HepG2 (cell line): ENCODE measurements around the gene GCLC.

Experiments
- CTCF ChIP-seq: sonication (generic); formaldehyde crosslinking; IDR thresholded peaks from 2 replicates; pipeline ENCODE4 v1.5.0; 2020; ENCODE audit warnings: mild to moderate bottlenecking, missing genetic modification reagents, moderate library complexity
- ESRRA ChIP-seq: sonication (generic); formaldehyde crosslinking; IDR thresholded peaks from 2 replicates; pipeline ENCODE4 v1.5.1; 2020; ENCODE audit warnings: mild to moderate bottlenecking, low read depth, missing genetic modification reagents
- KDM5A ChIP-seq: fragments of 200-600 bp; sonication (generic); IDR thresholded peaks from 2 replicates; pipeline ENCODE4 v1.7.0; 2018; ENCODE audit warnings: antibody characterized with exemption, mild to moderate bottlenecking, low read length, borderline replicate concordance
- POLR2A ChIP-seq, 2 experiments: IDR thresholded peaks; 2 replicates each; pipeline ENCODE4 v1.6.1; 2011; ENCODE audit warnings: low read depth in 2 of 2, low read length in 2 of 2, mild to moderate bottlenecking in 1 of 2, moderate library complexity in 1 of 2; ENCODE audit not compliant: insufficient read depth in 1 of 2
- POLR2AphosphoS5 ChIP-seq: IDR thresholded peaks from 2 replicates; pipeline ENCODE4 v1.6.1; 2012; ENCODE audit warnings: low read depth, low read length
- RAD21 ChIP-seq: fragments of 450-650 bp; formaldehyde crosslinking; IDR thresholded peaks from 2 replicates; pipeline ENCODE4 v1.5.0; 2020; ENCODE audit warnings: mild to moderate bottlenecking
- SP1 ChIP-seq, 2 experiments: fragments of 450-650 bp in 1 of 2; sonication (generic) in 1 of 2; formaldehyde crosslinking in 1 of 2; IDR thresholded peaks; 2 replicates each; pipeline versions ENCODE4 v1.4.0 to v1.6.1; 2016 to 2020; ENCODE audit warnings: missing genetic modification reagents in 1 of 2
- ZFP41 ChIP-seq: sonication (generic); formaldehyde crosslinking; IDR thresholded peaks from 2 replicates; pipeline ENCODE4 v1.4.0; 2020; ENCODE audit warnings: mild to moderate bottlenecking, missing genetic modification reagents, borderline replicate concordance

GRCh38 chr6:53524455-53524815 is 20.5 kb downstream of the GCLC start:
- no peak for TF ChIP-seq CTCF (CRISPR knock-in tag)
- TF ChIP-seq ZFP41 (CRISPR knock-in tag) = no peak
- TF ChIP-seq ESRRA (CRISPR knock-in tag) = no peak
- no peak for TF ChIP-seq KDM5A
- TF ChIP-seq POLR2A (IDR thresholded peaks at IDR 0.05; ENCODE audit: insufficient read depth in 1 of 2, low read depth in 2 of 2, low read length in 2 of 2) = no peak
- no peak for TF ChIP-seq SP1 (IDR thresholded peaks at IDR 0.05)
- no peak for TF ChIP-seq SP1 (CRISPR knock-in tag; IDR thresholded peaks at IDR 0.05)
- no peak for TF ChIP-seq POLR2AphosphoS5
- TF ChIP-seq RAD21 (CRISPR knock-in tag) = no peak
